ENCODE measurements around the gene KCNH1.

The KCNH1 gene

DNA sequence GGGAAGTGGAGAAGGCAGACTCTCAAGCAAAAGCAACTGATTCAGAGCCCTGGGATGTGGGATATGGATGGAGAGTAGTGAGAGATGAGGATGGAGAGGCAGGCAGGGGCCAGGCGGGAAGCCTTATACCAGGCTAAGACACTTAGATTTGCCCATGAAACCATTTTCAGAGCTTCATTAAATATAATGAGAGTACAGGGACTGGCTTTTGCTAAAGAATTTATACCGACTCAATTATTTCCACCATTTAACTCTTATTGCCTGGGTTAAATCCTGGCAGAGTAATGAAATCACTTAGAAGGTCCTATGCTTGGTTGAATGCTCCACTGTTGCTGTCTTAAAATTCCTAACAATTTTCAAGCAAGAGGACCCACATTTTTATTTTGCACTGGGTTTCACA is 311.7 kb downstream of the KCNH1 start:
- intact Hi-C loops (cut with micrococcal nuclease): no loop called here
- H3K27ac Mint-ChIP-seq: no peak overlapping the region
- H3K27me3 Mint-ChIP-seq: no peaks in the 10 kb centered on the region
- H3K4me1 Mint-ChIP-seq (ENCODE audit: low read depth): no peaks in the 10 kb centered on the region
- no peaks in the 10 kb centered on the region for H3K9me3 Mint-ChIP-seq
- no peak overlapping the region for H3K4me3 Mint-ChIP-seq
- no peaks in the 10 kb centered on the region for H3K36me3 Mint-ChIP-seq (ENCODE audit: low read depth)

DNA sequence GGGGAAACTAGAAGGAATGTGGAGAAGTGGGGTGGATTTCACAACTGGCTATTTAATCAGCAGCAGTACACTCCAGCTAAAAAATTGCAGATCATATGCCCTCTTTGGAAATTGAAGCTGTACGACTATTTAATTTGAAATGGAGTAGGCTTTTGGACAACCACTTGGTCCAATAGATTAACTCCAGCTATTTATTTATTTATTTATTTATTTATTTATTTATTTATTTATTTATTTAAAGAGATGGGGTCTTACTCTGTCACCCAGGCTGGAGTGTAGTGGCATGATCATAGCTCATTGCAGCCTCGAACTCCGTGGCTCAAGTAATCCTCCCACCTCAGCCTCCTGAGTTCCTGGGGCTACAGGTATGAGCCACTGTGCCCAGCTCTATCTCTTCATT is 312.3 kb downstream of the KCNH1 start:
- Mint-ChIP-seq H3K4me3 (no peak overlapping the region), H3K9me3 (no peaks in the 10 kb centered on the region), H3K27ac (no peak overlapping the region), H3K36me3 (ENCODE audit: low read depth) (no peaks in the 10 kb centered on the region), H3K4me1 (ENCODE audit: low read depth) (no peaks in the 10 kb centered on the region), H3K27me3 (no peaks in the 10 kb centered on the region)
- intact Hi-C loops (cut with micrococcal nuclease): no loop called here

DNA sequence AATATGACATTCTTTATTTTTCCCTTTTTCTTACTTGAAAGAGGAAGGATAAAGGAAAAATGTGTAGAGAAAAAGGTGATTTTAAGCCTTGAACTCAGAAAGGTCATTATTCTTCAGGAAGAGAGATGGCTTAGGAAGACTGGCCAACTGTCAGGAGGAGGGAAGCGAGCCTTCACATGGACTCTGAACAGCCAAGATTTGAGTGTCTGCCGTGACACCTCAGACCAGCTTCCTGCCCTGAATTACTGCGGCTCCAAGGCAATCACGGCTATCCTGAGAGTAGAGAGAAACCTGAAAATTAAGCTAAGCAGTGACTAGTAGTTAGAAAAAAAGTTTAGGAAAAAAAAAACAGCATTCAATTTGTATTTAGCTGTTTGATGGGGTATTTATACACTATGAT is 314.7 kb downstream of the KCNH1 start:
- H3K27ac Mint-ChIP-seq: no peak overlapping the region
- H3K9me3 Mint-ChIP-seq: no peaks in the 10 kb centered on the region
- no peak overlapping the region for H3K4me3 Mint-ChIP-seq
- intact Hi-C loops (cut with micrococcal nuclease): no loop called here
- H3K36me3 Mint-ChIP-seq (ENCODE audit: low read depth): no peaks in the 10 kb centered on the region
- H3K4me1 Mint-ChIP-seq (ENCODE audit: low read depth): no peaks in the 10 kb centered on the region
- H3K27me3 Mint-ChIP-seq: no peaks in the 10 kb centered on the region

DNA sequence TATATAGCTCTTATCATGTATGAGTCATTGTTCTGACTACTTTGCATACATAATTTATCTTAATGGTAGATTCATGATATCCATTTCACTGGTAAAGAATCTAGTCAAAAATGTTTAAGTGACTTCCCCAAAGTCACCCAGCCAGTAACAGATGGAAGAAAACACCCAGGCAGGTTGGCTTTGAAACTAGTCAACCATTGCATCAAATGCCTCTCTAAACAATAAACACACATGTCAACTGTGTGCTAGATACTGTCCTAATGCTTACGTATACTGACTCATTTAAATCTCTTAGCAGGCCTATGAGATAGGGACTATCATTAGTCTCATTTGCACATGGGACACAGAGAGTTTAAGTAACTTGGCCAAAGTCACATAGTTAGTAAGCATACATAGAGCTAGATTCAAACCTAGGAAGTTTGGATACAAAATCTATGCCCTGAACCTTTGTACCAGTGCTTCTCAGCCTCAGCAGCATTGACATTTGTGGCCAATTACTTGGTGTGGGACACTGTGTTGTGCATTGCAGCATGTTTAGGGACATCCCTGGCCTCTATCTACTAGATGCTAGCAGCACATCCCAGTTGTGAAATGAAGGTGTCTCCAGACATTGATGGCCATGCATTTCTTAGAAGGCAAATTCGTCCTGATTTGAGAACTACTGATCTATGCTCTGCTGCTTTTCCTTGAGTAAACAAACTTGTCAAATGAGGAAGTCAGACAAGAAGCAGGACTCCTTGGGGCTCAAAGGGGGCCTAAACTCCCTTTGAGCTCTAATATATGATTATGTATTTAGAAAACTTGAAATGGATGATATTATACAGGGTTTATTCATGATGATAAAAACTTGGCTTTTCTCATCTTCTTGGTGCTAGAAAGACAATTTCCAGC is 316.3 kb downstream of the KCNH1 start:
- no peak overlapping the region for H3K4me3 Mint-ChIP-seq
- no peaks in the 10 kb centered on the region for H3K9me3 Mint-ChIP-seq
- intact Hi-C loops (cut with micrococcal nuclease): no loop called here
- no peaks in the 10 kb centered on the region for H3K4me1 Mint-ChIP-seq (ENCODE audit: low read depth)
- H3K36me3 Mint-ChIP-seq (ENCODE audit: low read depth): no peaks in the 10 kb centered on the region
- no peak overlapping the region for H3K27ac Mint-ChIP-seq
- H3K27me3 Mint-ChIP-seq: no peaks in the 10 kb centered on the region

- no peaks in the 10 kb centered on the region for H3K36me3 Mint-ChIP-seq (ENCODE audit: low read depth)
- no peak overlapping the region for H3K27ac Mint-ChIP-seq
- no peaks in the 10 kb centered on the region for H3K27me3 Mint-ChIP-seq
- intact Hi-C loops (cut with micrococcal nuclease): no loop called here
- no peaks in the 10 kb centered on the region for H3K4me1 Mint-ChIP-seq (ENCODE audit: low read depth)
- no peaks in the 10 kb centered on the region for H3K9me3 Mint-ChIP-seq
- no peak overlapping the region for H3K4me3 Mint-ChIP-seq
Measured at GRCh38 chr1:210815641-210816550, 318.1 kb downstream of the KCNH1 start.

DNA sequence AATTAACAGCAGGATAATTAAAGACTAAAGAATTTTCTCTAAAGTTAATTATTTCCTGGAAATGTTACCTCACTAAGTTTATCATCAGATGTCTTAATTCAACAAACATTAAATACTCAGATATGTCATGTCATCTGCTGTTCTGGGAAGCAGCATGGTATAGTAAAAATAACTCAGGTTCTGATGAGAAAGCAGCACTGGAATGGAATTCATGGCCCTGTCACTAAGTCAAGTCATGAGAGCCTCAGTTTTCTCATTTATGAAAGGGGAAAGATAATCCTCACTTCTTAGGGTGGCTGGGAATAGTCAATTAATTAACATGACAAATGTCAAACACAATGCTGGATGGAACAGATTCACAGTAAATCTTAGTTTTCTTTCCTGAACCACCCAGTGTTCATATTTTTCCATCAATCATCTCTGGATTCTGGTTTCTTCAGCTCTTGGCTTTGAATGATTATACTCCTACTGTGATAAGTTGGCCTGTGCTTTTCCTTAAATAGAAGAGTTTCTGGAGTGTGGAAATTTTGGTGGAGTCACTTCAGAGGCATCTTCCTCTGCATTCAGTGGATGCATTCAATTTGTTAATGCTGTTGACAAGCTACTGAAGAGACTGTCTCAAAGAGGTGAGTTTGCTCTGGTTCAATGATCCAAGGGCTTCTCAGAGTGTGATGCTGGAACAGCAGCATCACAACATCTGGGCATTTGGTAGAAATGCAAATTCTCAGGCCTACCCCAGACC is 319.4 kb downstream of the KCNH1 start:
- intact Hi-C loops (cut with micrococcal nuclease): no loop called here
- H3K27me3 Mint-ChIP-seq: no peaks in the 10 kb centered on the region

DNA sequence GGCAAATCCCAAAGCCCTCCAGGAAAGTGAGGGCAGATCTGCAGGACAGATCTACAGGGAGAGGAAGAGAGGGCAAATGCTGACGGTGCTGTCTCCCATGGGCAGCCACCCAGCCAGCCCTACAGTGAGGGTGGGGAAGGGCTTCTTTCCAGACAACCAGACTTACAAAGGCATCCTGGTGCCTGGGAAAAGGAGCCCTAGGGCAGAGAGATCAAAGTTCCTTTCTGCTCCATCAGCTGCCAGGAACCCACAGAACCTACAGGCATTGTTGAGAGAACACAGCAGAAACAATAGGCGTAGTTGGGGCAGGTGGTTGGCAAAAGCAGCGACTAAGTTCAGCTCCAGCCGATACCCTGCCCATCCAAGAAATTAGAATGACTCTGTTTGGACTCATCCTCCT is 332.4 kb downstream of the KCNH1 start:
- Mint-ChIP-seq H3K27ac (no peak overlapping the region), H3K36me3 (ENCODE audit: low read depth) (no peaks in the 10 kb centered on the region), H3K27me3 (no peaks in the 10 kb centered on the region), H3K9me3 (no peaks in the 10 kb centered on the region), H3K4me1 (ENCODE audit: low read depth) (no peaks in the 10 kb centered on the region), H3K4me3 (no peak overlapping the region)
- intact Hi-C loops (cut with micrococcal nuclease): no loop called here

More for the DNA sequence above, 319.4 kb downstream of the KCNH1 start:
- Mint-ChIP-seq H3K36me3 (ENCODE audit: low read depth) (no peaks in the 10 kb centered on the region), H3K4me1 (ENCODE audit: low read depth) (no peaks in the 10 kb centered on the region), H3K4me3 (no peak overlapping the region), H3K27ac (no peak overlapping the region), H3K9me3 (no peaks in the 10 kb centered on the region)

- Mint-ChIP-seq H3K4me1 (ENCODE audit: low read depth) (no peaks in the 10 kb centered on the region), H3K4me3 (no peak overlapping the region), H3K36me3 (ENCODE audit: low read depth) (no peaks in the 10 kb centered on the region), H3K27me3 (no peaks in the 10 kb centered on the region), H3K27ac (no peak overlapping the region), H3K9me3 (no peaks in the 10 kb centered on the region)
- intact Hi-C loops (cut with micrococcal nuclease): no loop called here
Measured at GRCh38 chr1:210800756-210801155, 333.2 kb downstream of the KCNH1 start.

DNA sequence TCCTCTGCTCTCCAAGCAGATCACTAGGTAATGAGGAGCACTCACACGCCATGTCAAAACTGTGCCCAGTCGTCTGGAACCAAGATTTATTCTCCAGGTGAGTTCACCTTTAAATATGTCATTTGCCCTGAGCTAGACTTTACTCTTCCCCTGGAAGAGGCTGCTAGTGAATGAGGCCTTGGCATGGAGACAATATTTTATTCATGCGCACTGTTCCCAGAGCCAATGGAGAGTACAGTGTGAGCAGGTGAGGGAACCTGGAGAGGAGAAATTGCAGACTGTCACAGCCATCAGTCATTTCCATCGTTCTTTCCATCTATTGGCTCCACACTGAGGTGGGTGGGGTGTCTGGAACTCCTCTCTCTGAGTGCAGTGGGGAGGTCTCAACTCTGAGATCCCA is 333.6 kb downstream of the KCNH1 start:
- no peaks in the 10 kb centered on the region for H3K27me3 Mint-ChIP-seq
- intact Hi-C loops (cut with micrococcal nuclease): no loop called here
- no peaks in the 10 kb centered on the region for H3K36me3 Mint-ChIP-seq (ENCODE audit: low read depth)
- no peak overlapping the region for H3K4me3 Mint-ChIP-seq
- H3K27ac Mint-ChIP-seq: no peak overlapping the region
- H3K4me1 Mint-ChIP-seq (ENCODE audit: low read depth): no peaks in the 10 kb centered on the region
- H3K9me3 Mint-ChIP-seq: no peaks in the 10 kb centered on the region

- Mint-ChIP-seq H3K4me1 (ENCODE audit: low read depth) (no peaks in the 10 kb centered on the region), H3K27ac (no peak overlapping the region), H3K9me3 (no peaks in the 10 kb centered on the region), H3K4me3 (no peak overlapping the region), H3K27me3 (no peaks in the 10 kb centered on the region), H3K36me3 (ENCODE audit: low read depth) (no peaks in the 10 kb centered on the region)
- intact Hi-C loops (cut with micrococcal nuclease): no loop called here
Measured at GRCh38 chr1:210797422-210797821, 336.5 kb downstream of the KCNH1 start.

DNA sequence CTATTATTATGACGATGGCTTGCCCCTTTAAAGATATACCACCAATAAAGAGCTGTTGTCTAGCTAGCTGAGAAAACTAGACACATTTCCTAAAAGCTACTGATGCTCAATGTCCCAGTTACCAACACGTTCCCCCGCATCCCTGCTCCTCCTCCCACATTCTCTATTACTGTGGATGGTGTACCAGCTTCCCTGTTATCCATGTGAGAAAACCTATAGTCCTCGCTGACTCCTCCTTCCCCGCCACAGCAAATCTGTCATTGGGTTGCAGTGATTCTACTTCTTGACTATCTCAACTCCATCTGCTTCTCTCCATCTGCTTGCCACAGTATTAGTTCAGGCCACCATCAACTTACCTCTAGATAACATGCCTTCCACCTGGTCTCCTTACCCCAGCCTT is 337.5 kb downstream of the KCNH1 start:
- Mint-ChIP-seq H3K36me3 (ENCODE audit: low read depth) (no peaks in the 10 kb centered on the region), H3K27ac (no peak overlapping the region), H3K9me3 (no peaks in the 10 kb centered on the region), H3K27me3 (no peaks in the 10 kb centered on the region), H3K4me1 (ENCODE audit: low read depth) (no peaks in the 10 kb centered on the region), H3K4me3 (no peak overlapping the region)
- intact Hi-C loops (cut with micrococcal nuclease): no loop called here

DNA sequence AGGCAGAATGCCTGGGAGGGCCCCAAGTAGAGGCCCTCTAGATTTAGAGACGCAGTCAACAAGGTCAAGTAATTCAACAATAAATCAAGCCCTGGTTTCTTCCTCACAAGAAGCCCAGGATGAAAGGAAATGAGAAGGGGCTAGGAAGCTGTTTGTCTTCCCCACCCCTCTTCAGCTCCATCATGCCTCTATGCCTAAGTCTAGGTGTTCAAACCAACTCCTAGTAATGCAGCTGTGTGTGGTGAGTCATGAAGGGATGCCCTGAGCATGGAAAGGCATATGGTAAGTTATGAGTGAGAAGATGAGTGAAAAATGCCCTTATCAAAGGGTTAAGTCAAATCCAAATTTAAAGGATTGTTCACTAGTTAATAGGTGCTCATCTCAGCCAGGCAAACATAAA is 339.5 kb downstream of the KCNH1 start:
- no peak overlapping the region for H3K27ac Mint-ChIP-seq

DNA sequence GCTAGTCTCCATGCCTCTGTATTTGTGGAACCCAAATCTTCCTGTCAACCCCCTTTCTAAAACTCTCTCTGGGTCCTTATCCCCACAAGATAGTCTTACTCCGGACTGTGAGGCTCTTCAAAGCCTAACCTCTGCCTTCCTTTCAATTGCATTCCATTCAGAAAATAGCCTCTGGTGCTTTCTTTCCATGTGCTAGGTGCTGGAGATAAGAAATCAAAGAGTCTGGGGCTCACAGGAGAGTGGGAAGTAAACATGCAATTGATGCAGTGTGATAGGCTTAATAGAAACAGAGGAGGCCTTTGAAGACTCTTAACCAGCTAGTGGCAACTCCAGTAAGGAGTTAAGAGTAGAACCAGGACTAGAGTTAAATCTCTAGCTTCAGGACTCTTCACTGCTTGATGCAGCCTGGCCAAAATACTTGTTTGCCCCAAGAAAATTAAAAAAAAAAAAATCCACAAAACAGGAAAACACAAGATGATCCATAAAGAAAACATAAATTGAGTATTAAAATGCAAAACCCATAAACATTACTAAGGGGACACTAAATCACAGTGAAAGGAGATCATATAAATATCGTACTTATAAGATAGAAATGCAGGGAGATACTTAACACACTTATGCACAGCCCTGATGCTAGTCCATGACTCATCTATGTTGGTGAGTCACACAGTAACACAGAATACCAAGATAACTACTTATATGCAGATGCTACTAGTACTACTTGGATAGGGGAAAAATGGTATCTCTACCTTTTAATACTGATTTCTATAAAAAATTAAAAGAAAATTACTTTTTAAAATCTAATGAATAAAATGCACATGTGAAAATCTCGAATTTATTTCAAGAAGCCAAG is 341.5 kb downstream of the KCNH1 start:
- H3K4me3 Mint-ChIP-seq: no peak overlapping the region
- H3K4me1 Mint-ChIP-seq (ENCODE audit: low read depth): no peaks in the 10 kb centered on the region
- no peaks in the 10 kb centered on the region for H3K27me3 Mint-ChIP-seq
- intact Hi-C loops (cut with micrococcal nuclease): no loop called here
- H3K36me3 Mint-ChIP-seq (ENCODE audit: low read depth): no peaks in the 10 kb centered on the region
- no peak overlapping the region for H3K27ac Mint-ChIP-seq
- no peaks in the 10 kb centered on the region for H3K9me3 Mint-ChIP-seq

More for the DNA sequence above, 339.5 kb downstream of the KCNH1 start:
- H3K4me1 Mint-ChIP-seq (ENCODE audit: low read depth): no peaks in the 10 kb centered on the region
- intact Hi-C loops (cut with micrococcal nuclease): no loop called here
- no peaks in the 10 kb centered on the region for H3K9me3 Mint-ChIP-seq
- no peaks in the 10 kb centered on the region for H3K27me3 Mint-ChIP-seq
- no peak overlapping the region for H3K4me3 Mint-ChIP-seq
- H3K36me3 Mint-ChIP-seq (ENCODE audit: low read depth): no peaks in the 10 kb centered on the region

Data from dendritic cell treated with granulocyte-macrophage colony-stimulating factor and Interleukin-4, amounts not matched to agents 40 ng/mL and 50 ng/mL, for 4 days (primary cell).